ENCODE results near the gene CNIH1.
"Not testable (repeated sequence)": the region's sequence is repeated elsewhere in the genome, so short reads cannot be mapped to it uniquely, and the experiment has no call there.

Gene CNIH1

GRCh38 chr14:54378893-54379292 is 62.3 kb downstream of the CNIH1 start:
- not testable (repeated sequence) for DNase-seq

- no peak for DNase-seq
Measured at GRCh38 chr14:54377501-54377900, 63.7 kb downstream of the CNIH1 start.

GRCh38 chr14:54374117-54374884 is 66.9 kb downstream of the CNIH1 start:
- DNase-seq = no peak

Data from 8988T (cell line).